A549 (cell line): Measurements from ENCODE around the gene LNX2.

Experiments used
- CEBPB ChIP-seq, 2 experiments: fragments of >200 bp in 1 of 2; sonication (Bioruptor Twin) in 1 of 2; formaldehyde crosslinking in 1 of 2; IDR thresholded peaks; 2 replicates each; pipeline ENCODE4 v1.6.1; 2012 to 2016
- CTCF ChIP-seq: fragments of >200 bp; sonication (Bioruptor Twin); formaldehyde crosslinking; IDR thresholded peaks from 3 replicates; pipeline ENCODE4 v1.5.1; 2016
- EHF ChIP-seq: fragments of 250-450 bp; sonication (Bioruptor Pico); IDR thresholded peaks from 2 replicates; pipeline ENCODE4 v1.5.0; 2020; ENCODE audit warnings: mild to moderate bottlenecking
- EHMT2 ChIP-seq: fragments of 200-600 bp; sonication (generic); IDR thresholded peaks from 2 replicates; pipeline ENCODE4 v1.6.1; 2016; ENCODE audit warnings: antibody characterized with exemption, low read depth, mild to moderate bottlenecking, moderate library complexity
- EP300 ChIP-seq, 2 experiments: fragments of >200 bp; sonication (Bioruptor Twin); formaldehyde crosslinking; IDR thresholded peaks; 2 replicates in 1 of 2; 3 replicates in 1 of 2; pipeline ENCODE4 v1.6.1; 2016 to 2017
- GATA3 ChIP-seq: IDR thresholded peaks from 2 replicates; pipeline ENCODE4 v1.6.1; 2012; ENCODE audit warnings: borderline replicate concordance
- MYC ChIP-seq: IDR thresholded peaks from 2 replicates; pipeline ENCODE4 v1.6.1; 2012; ENCODE audit warnings: mild to moderate bottlenecking, inconsistent platforms, low read length, improper control_type of control experiment, borderline replicate concordance
- NPAS2 ChIP-seq: fragments of 250-450 bp; sonication (Bioruptor Pico); IDR thresholded peaks from 2 replicates; pipeline ENCODE4 v1.8.0; 2022; ENCODE audit warnings: mild to moderate bottlenecking, moderate library complexity, borderline replicate concordance
- POLR2A ChIP-seq: IDR thresholded peaks from 2 replicates; pipeline ENCODE4 v1.6.1; 2012; ENCODE audit warnings: mild to moderate bottlenecking, low read length
- RAD21 ChIP-seq, 2 experiments: fragments of >200 bp in 1 of 2; sonication (Bioruptor Twin) in 1 of 2; formaldehyde crosslinking in 1 of 2; IDR thresholded peaks in 1 of 2; conservative IDR thresholded peaks in 1 of 2; 2 replicates in 1 of 2; 3 replicates in 1 of 2; pipeline ENCODE4 v1.6.1; 2012 to 2018; ENCODE audit warnings: inconsistent platforms in 1 of 2
- REST ChIP-seq: fragments of 200-600 bp; sonication (generic); IDR thresholded peaks from 2 replicates; pipeline ENCODE4 v1.6.1; 2016; ENCODE audit warnings: antibody characterized with exemption, mild to moderate bottlenecking, moderate library complexity
- RNF2 ChIP-seq: fragments of 200-600 bp; sonication (generic); IDR thresholded peaks from 2 replicates; pipeline ENCODE4 v1.6.1; 2016; ENCODE audit warnings: low read depth, mild to moderate bottlenecking, antibody characterized with exemption, moderate library complexity, borderline replicate concordance

GRCh38 chr13:27619093-27619727 is 1.1 kb downstream of the LNX2 start:
- no peak for TF ChIP-seq CTCF
- TF ChIP-seq GATA3 = no peak
- no peak for TF ChIP-seq RAD21 (conservative IDR thresholded peaks at IDR 0.05 in 1 of 2, IDR thresholded peaks at IDR 0.05 in 1 of 2)
- no peak for TF ChIP-seq EP300 (IDR thresholded peaks at IDR 0.05)
- no peak for TF ChIP-seq CEBPB (IDR thresholded peaks at IDR 0.05)
- TF ChIP-seq POLR2A = no peak
- TF ChIP-seq EHF (CRISPR knock-in tag) = no peak
- TF ChIP-seq RNF2 = no peak
- no peak for TF ChIP-seq MYC
- TF ChIP-seq NPAS2 (CRISPR knock-in tag) = no peak
- TF ChIP-seq EHMT2 = no peak
- TF ChIP-seq REST = no peak
